ENCODE measurements around the gene GALNT12.

- TF ChIP-seq CTCF (IDR thresholded peaks at IDR 0.05) (no peak), EZH2phosphoT487 (IDR thresholded peaks at IDR 0.05) (no peak), EZH2 (IDR thresholded peaks at IDR 0.05) (no peak)
Observed at GRCh38 chr9:98763986-98764745, 43.3 kb upstream of the GALNT12 start.

Measured in neural progenitor cell (in vitro differentiated cells).